IMR-90 (cell line): ENCODE data around the gene FANK1. TPM values are rescaled to one million over a fixed set of nuclear protein-coding genes. Genes with fewer than 3 reads are reported as not detected.

ENCODE experiments used
- ATAC-seq: fragments of 200-7000 bp; cut with Tn5 transposase; 2 replicates; pipeline ENCODE4 v1.9.1; 2020; ENCODE audit warnings: low read depth, mild to moderate bottlenecking, moderate library complexity
- BruUV-seq: library from RNA; stranded (reverse); fragments of 400-500 nt; replicated peaks from 2 replicates; lab custom pipeline; 2021; lab: Mats Ljungman, UMichigan
- CTCF ChIA-PET: fragments of 300-600 bp; formaldehyde crosslinking; extraction: SDS; loops from one replicate; lab custom pipeline; 2021; ENCODE audit warnings: antibody characterized with exemption; lab: Yijun Ruan, JAX
- POLR2A ChIA-PET: fragments of 300-600 bp; sonication (Branson Sonifier 250); formaldehyde crosslinking; loops from one replicate; lab custom pipeline; 2022; ENCODE audit warnings: antibody characterized with exemption; ENCODE audit not compliant: unreplicated experiment; lab: Charles Lee
- DNase-seq: peaks from one replicate; pipeline ENCODE4 v3.0.0; 2013
- H2AFZ ChIP-seq: replicated peaks from 2 replicates; pipeline ENCODE3; 2013; ENCODE audit warnings: low read length, mild to moderate bottlenecking; ENCODE audit not compliant: poor library complexity
- H2AK5ac ChIP-seq: 2 replicates; pipeline ENCODE4 v1.6.1; 2013; ENCODE audit warnings: low read depth, low read length, inconsistent platforms
- H2AK9ac ChIP-seq: replicated peaks from 2 replicates; pipeline ENCODE3; 2013; ENCODE audit warnings: mild to moderate bottlenecking, low read depth, low read length, moderate library complexity; ENCODE audit not compliant: poor library complexity
- H2BK120ac ChIP-seq: 2 replicates; pipeline ENCODE4 v1.6.1; 2013; ENCODE audit warnings: low read depth, low read length, inconsistent platforms
- H2BK15ac ChIP-seq: 3 replicates; pipeline ENCODE4 v1.6.1; 2013; ENCODE audit warnings: low read depth, low read length, inconsistent platforms
- H2BK20ac ChIP-seq: 2 replicates; pipeline ENCODE4 v1.6.1; 2013; ENCODE audit warnings: low read depth, mild to moderate bottlenecking, inconsistent platforms, low read length, moderate library complexity
- H2BK5ac ChIP-seq: 2 replicates; pipeline ENCODE4 v1.6.1; 2013; ENCODE audit warnings: mild to moderate bottlenecking, low read depth, low read length, inconsistent platforms; ENCODE audit not compliant: poor library complexity, severe bottlenecking
- H3K14ac ChIP-seq: replicated peaks from 2 replicates; pipeline ENCODE4 v1.6.1; 2013; ENCODE audit warnings: low read depth, low read length, inconsistent platforms
- H3K18ac ChIP-seq: 2 replicates; pipeline ENCODE4 v1.6.1; 2013; ENCODE audit warnings: low read depth, low read length, control low read depth
- H3K23ac ChIP-seq: 2 replicates; pipeline ENCODE4 v1.6.1; 2013; ENCODE audit warnings: low read depth, low read length, inconsistent platforms
- H3K27ac ChIP-seq: 2 replicates; pipeline ENCODE4 v1.5.1; 2013; ENCODE audit warnings: mild to moderate bottlenecking, control low read depth, low read length; ENCODE audit not compliant: insufficient read depth
- H3K27me3 ChIP-seq: 2 replicates; pipeline ENCODE4 v1.6.1; 2013; ENCODE audit warnings: low read length; ENCODE audit not compliant: control insufficient read depth, insufficient read depth
- H3K36me3 ChIP-seq: 2 replicates; pipeline ENCODE4 v1.6.1; 2013; ENCODE audit warnings: low read length, mixed read lengths; ENCODE audit not compliant: control insufficient read depth, insufficient read depth
- H3K4ac ChIP-seq: 2 replicates; pipeline ENCODE4 v1.6.1; 2013; ENCODE audit warnings: low read depth, low read length, inconsistent platforms
- H3K4me1 ChIP-seq: 2 replicates; pipeline ENCODE4 v1.6.1; 2013; ENCODE audit warnings: low read length, mixed read lengths; ENCODE audit not compliant: control insufficient read depth, insufficient read depth
- H3K4me2 ChIP-seq: 2 replicates; pipeline ENCODE4 v1.6.1; 2013; ENCODE audit warnings: low read depth, mild to moderate bottlenecking, control low read depth, low read length, moderate library complexity
- H3K4me3 ChIP-seq: 2 replicates; pipeline ENCODE4 v1.5.1; 2013; ENCODE audit warnings: low read depth, mild to moderate bottlenecking, control low read depth, low read length, moderate library complexity; ENCODE audit not compliant: insufficient read depth
- H3K56ac ChIP-seq: 2 replicates; pipeline ENCODE4 v1.6.1; 2013; ENCODE audit warnings: low read length, inconsistent platforms; ENCODE audit not compliant: insufficient read depth; ENCODE audit errors: extremely low read depth
- H3K79me1 ChIP-seq, 2 experiments: 2 replicates each; pipeline ENCODE4 v1.6.1; 2013; ENCODE audit warnings: low read length in 2 of 2, inconsistent platforms in 1 of 2, low read depth in 1 of 2
- H3K9ac ChIP-seq: 2 replicates; pipeline ENCODE4 v1.6.1; 2013; ENCODE audit warnings: low read depth, low read length, control low read depth
- H3K9me1 ChIP-seq: 2 replicates; pipeline ENCODE4 v1.6.1; 2013; ENCODE audit warnings: low read length, inconsistent platforms; ENCODE audit not compliant: insufficient read depth
- H3K9me3 ChIP-seq: 2 replicates; pipeline ENCODE4 v1.6.1; 2013; ENCODE audit warnings: low read length; ENCODE audit not compliant: control insufficient read depth, insufficient read depth
- H4K20me1 ChIP-seq: 2 replicates; pipeline ENCODE4 v1.6.1; 2013; ENCODE audit warnings: low read length, inconsistent platforms; ENCODE audit not compliant: insufficient read depth
- H4K5ac ChIP-seq: 2 replicates; pipeline ENCODE4 v1.6.1; 2013; ENCODE audit warnings: mild to moderate bottlenecking, low read depth, low read length, control low read depth
- H4K8ac ChIP-seq, 2 experiments: 2 replicates each; pipeline ENCODE4 v1.6.1; 2013; ENCODE audit warnings: low read depth in 2 of 2, low read length in 2 of 2, control low read depth in 1 of 2, inconsistent platforms in 1 of 2
- H4K91ac ChIP-seq: 2 replicates; pipeline ENCODE4 v1.6.1; 2013; ENCODE audit warnings: low read depth, low read length, inconsistent platforms; ENCODE audit not compliant: insufficient read depth
- CEBPB ChIP-seq: IDR thresholded peaks from 2 replicates; pipeline ENCODE4 v1.6.1; 2012; ENCODE audit warnings: low read depth, low read length, improper control_type of control experiment
- CHD1 ChIP-seq: IDR thresholded peaks from 2 replicates; pipeline ENCODE4 v1.6.1; 2012; ENCODE audit warnings: low read depth, low read length, improper control_type of control experiment
- CTCF ChIP-seq: conservative IDR thresholded peaks from 2 replicates; pipeline ENCODE4 v1.5.1; 2012; ENCODE audit warnings: mild to moderate bottlenecking, low read depth, low read length, improper control_type of control experiment
- ELK1 ChIP-seq: fragments of 150-350 bp; IDR thresholded peaks from 2 replicates; pipeline ENCODE4 v1.6.1; 2016; ENCODE audit warnings: low read depth, mild to moderate bottlenecking, low read length, moderate library complexity, borderline replicate concordance
- FOS ChIP-seq: fragments of 150-350 bp; IDR thresholded peaks from 2 replicates; pipeline ENCODE4 v1.6.1; 2016; ENCODE audit warnings: low read depth, low read length
- MAFK ChIP-seq: IDR thresholded peaks from 2 replicates; pipeline ENCODE4 v1.6.1; 2012; ENCODE audit warnings: low read depth, low read length, improper control_type of control experiment
- MAZ ChIP-seq: IDR thresholded peaks from 2 replicates; pipeline ENCODE4 v1.6.1; 2012; ENCODE audit warnings: low read depth, mild to moderate bottlenecking, low read length, improper control_type of control experiment, moderate library complexity, borderline replicate concordance
- MXI1 ChIP-seq: IDR thresholded peaks from 2 replicates; pipeline ENCODE4 v1.6.1; 2012; ENCODE audit warnings: low read depth, mild to moderate bottlenecking, low read length, moderate library complexity, borderline replicate concordance
- NFE2L2 ChIP-seq: fragments of 150-350 bp; IDR thresholded peaks from 2 replicates; pipeline ENCODE4 v1.6.1; 2016; ENCODE audit warnings: low read depth, mild to moderate bottlenecking, low read length
- POLR2A ChIP-seq: IDR thresholded peaks from 2 replicates; pipeline ENCODE4 v1.6.1; 2012; ENCODE audit warnings: mild to moderate bottlenecking, low read depth, low read length
- RCOR1 ChIP-seq: IDR thresholded peaks from 2 replicates; pipeline ENCODE4 v1.6.1; 2012; ENCODE audit warnings: mild to moderate bottlenecking, low read length, improper control_type of control experiment; ENCODE audit not compliant: insufficient replicate concordance
- RFX5 ChIP-seq: IDR thresholded peaks from 2 replicates; pipeline ENCODE4 v1.8.0; 2012; ENCODE audit warnings: low read depth, mild to moderate bottlenecking, low read length, moderate library complexity
- WGBS, 2 experiments: methylation state at CpG; one replicate each; pipeline versions ENCODE4 v1.1.5 to v1.1.7; 2013; ENCODE audit warnings: missing lambda C conversion rate in 2 of 2; ENCODE audit not compliant: insufficient read length in 1 of 2; ENCODE audit errors: extremely low coverage in 2 of 2; 5-methylcytosine and 5-hydroxymethylcytosine counted together
- dilution Hi-C: fragments of 300-500 bp; cut with HindIII; formaldehyde crosslinking; loops from one replicate; pipeline ENCODE4 v1.14.3; 2018; ENCODE audit warnings: low sequenced_read_pairs; ENCODE audit not compliant: unreplicated experiment
- in situ Hi-C: fragments of 300-500 bp; cut with MboI; formaldehyde crosslinking; loops from 3 replicates; pipeline ENCODE4 v1.14.3; 2019; ENCODE audit warnings: low sequenced_read_pairs, inconsistent platforms, mixed read lengths
- intact Hi-C: fragments of 100-400 bp; cut with micrococcal nuclease; formaldehyde crosslinking; loops from 2 replicates; pipeline ENCODE4 v1.10.0; 2022
- polyA plus RNA-seq, 3 experiments: library from polyadenylated mRNA; depleted of rRNA; stranded (reverse); fragments of >200 nt; gene quantifications; 2 replicates each; pipeline ENCODE4 v1.2.3, GENCODE V29; 2012; ENCODE audit warnings: low replicate concordance in 1 of 3
- total RNA-seq: library from RNA; depleted of rRNA; stranded (reverse); fragments of >200 nt; gene quantifications from 2 replicates; pipeline ENCODE4 v1.2.3, GENCODE V29; 2012

FANK1 gene
- total and polyA plus RNA-seq, 2 of the 4 experiments (the other 2 are of a cell fraction): 0.90 to 2.2 TPM

- no TSS peak for BruUV-seq
- H2AK5ac ChIP-seq: no peak overlapping the region
- H3K9me3 ChIP-seq: no peaks in the 10 kb centered on the region
- no peak overlapping the region for H3K23ac ChIP-seq
- peaks cover 3% of the 10 kb centered on the region; the same call in 1 of the 2 replicates for H3K9me1 ChIP-seq
- H3K27ac ChIP-seq: no peak overlapping the region
- no peak for DNase-seq
- intact Hi-C loops: no loop called here
- no peak overlapping the region for H4K91ac ChIP-seq
- no peak overlapping the region for H2BK5ac ChIP-seq
- no peak overlapping the region for H3K9ac ChIP-seq
- peaks cover 39% of the 10 kb centered on the region for H3K36me3 ChIP-seq
- no peak overlapping the region for H2BK15ac ChIP-seq
- no peaks in the 10 kb centered on the region; a peak in 1 of 4 replicates for H3K79me1 ChIP-seq
- POLR2A ChIA-PET: no interaction called here
- H3K27me3 ChIP-seq: no peaks in the 10 kb centered on the region
- H2AFZ ChIP-seq: no peak overlapping the region
- dilution Hi-C loops: no loop called here
- TF ChIP-seq CHD1 (no peak), NFE2L2 (no peak), CTCF (no peak), MAZ (no peak), MXI1 (no peak), CEBPB (no peak), ELK1 (no peak), POLR2A (no peak), MAFK (no peak), RCOR1 (no peak), RFX5 (no peak), FOS (no peak)
- no peak overlapping the region for H3K18ac ChIP-seq
- no peak overlapping the region for H4K8ac ChIP-seq
- no peaks in the 10 kb centered on the region for H3K4me1 ChIP-seq
- H2AK9ac ChIP-seq: no peak overlapping the region
- H4K5ac ChIP-seq: no peak overlapping the region
- H3K4ac ChIP-seq: no peak overlapping the region
- no peak overlapping the region for H2BK120ac ChIP-seq
- no peak overlapping the region for H3K4me3 ChIP-seq
- H3K56ac ChIP-seq: no peak overlapping the region
- whole genome bisulfite sequencing, 2 experiments: no CpG with 5 or more reads among the region's 7 CpGs
- no peak overlapping the region for H3K4me2 ChIP-seq
- CTCF ChIA-PET: no interaction called here
- no peaks in the 10 kb centered on the region for H4K20me1 ChIP-seq
- in situ Hi-C loops: no loop called here
- no peak overlapping the region for H3K14ac ChIP-seq
- ATAC-seq: no peak
- H2BK20ac ChIP-seq: no peak overlapping the region
These were observed 46.9 kb upstream of the FANK1 start for GRCh38 chr10:125849448-125849847.
